ENCODE results near the gene CCDC57. TPM values are rescaled to one million over a fixed set of nuclear protein-coding genes. Genes with fewer than 3 reads are reported as not detected.

Gene CCDC57
- total RNA-seq, 2 experiments from 2014 or later = 56.6 to 64.2 TPM

GRCh38 chr17:82245134-82246039, 32.7 kb upstream of the CCDC57 start:
- TF ChIP-seq CTCF (IDR thresholded peaks at IDR 0.05) = no peak
- Mint-ChIP-seq H3K4me3 (no peak overlapping the region), H3K36me3 (ENCODE audit: low read depth) (peaks cover 56% of the 10 kb centered on the region), H3K27ac (peak overlapping the region; percentile 74), H3K27me3 (no peaks in the 10 kb centered on the region), H3K9me3 (no peaks in the 10 kb centered on the region), H3K4me1 (ENCODE audit: low read depth) (peaks cover 36% of the 10 kb centered on the region)
- ATAC-seq (no peak), DNase-seq (no peak)
- POLR2A ChIA-PET = interaction anchor here (0.7 to 1.6 kb wide), 5 partner anchors 8 to 193 kb away, joined by 3 to 4 read pairs (median 3); no protein-coding TSS in a partner anchor
- CTCF ChIA-PET = interaction anchor here (1.7 kb wide), 1 partner anchor 10 kb away, joined by 6 read pairs; no protein-coding TSS in a partner anchor
- intact Hi-C loops (cut with micrococcal nuclease) = no loop called here

- Mint-ChIP-seq H3K27ac (peak overlapping the region; percentile 63), H3K9me3 (no peaks in the 10 kb centered on the region), H3K4me3 (no peak overlapping the region), H3K36me3 (ENCODE audit: low read depth) (peaks cover 53% of the 10 kb centered on the region), H3K27me3 (no peaks in the 10 kb centered on the region), H3K4me1 (ENCODE audit: low read depth) (peaks cover 43% of the 10 kb centered on the region)
- ChIA-PET CTCF (interaction anchor here (0.9 to 3.5 kb wide), 2 partner anchors 13 to 77 kb away, joined by 3 to 15 read pairs; no protein-coding TSS in a partner anchor), POLR2A (interaction anchor here (0.9 to 1.6 kb wide), 3 partner anchors 9 to 84 kb away, joined by 3 to 4 read pairs (median 4); no protein-coding TSS in a partner anchor)
- ATAC-seq (no peak), DNase-seq (peak; percentile 65)
- intact Hi-C loops (cut with micrococcal nuclease) = loop anchor here (5.0 kb wide), 1 partner anchor 78 kb away; no protein-coding TSS in a partner anchor
- peak; percentile 61 for TF ChIP-seq CTCF (IDR thresholded peaks at IDR 0.05)
Observed at GRCh38 chr17:82244413-82245133, 31.9 kb upstream of the CCDC57 start.

GRCh38 chr17:82243648-82244412, 31.2 kb upstream of the CCDC57 start:
- ATAC-seq (no peak), DNase-seq (no peak)
- intact Hi-C loops (cut with micrococcal nuclease) = loop anchor here (5.0 kb wide), 1 partner anchor 78 kb away; no protein-coding TSS in a partner anchor
- Mint-ChIP-seq H3K36me3 (ENCODE audit: low read depth) (peaks cover 51% of the 10 kb centered on the region), H3K4me3 (peak overlapping the region; percentile 12), H3K27ac (peak overlapping the region; percentile 54), H3K4me1 (ENCODE audit: low read depth) (peaks cover 49% of the 10 kb centered on the region), H3K27me3 (no peaks in the 10 kb centered on the region), H3K9me3 (no peaks in the 10 kb centered on the region)
- no peak for TF ChIP-seq CTCF (IDR thresholded peaks at IDR 0.05)
- POLR2A ChIA-PET = interaction anchor here (0.9 to 1.2 kb wide), 4 partner anchors 8 to 94 kb away, joined by 3 to 4 read pairs (median 4); no protein-coding TSS in a partner anchor
- CTCF ChIA-PET = interaction anchor here (0.7 to 3.5 kb wide), 5 partner anchors 10 to 109 kb away, joined by 3 to 15 read pairs (median 3); no protein-coding TSS in a partner anchor

- Mint-ChIP-seq H3K4me3 (no peak overlapping the region), H3K4me1 (ENCODE audit: low read depth) (peaks cover 55% of the 10 kb centered on the region), H3K36me3 (ENCODE audit: low read depth) (peaks cover 47% of the 10 kb centered on the region), H3K9me3 (no peaks in the 10 kb centered on the region), H3K27me3 (no peaks in the 10 kb centered on the region), H3K27ac (peak overlapping the region; percentile 34)
- ChIA-PET POLR2A (interaction anchor here (0.8 to 1.4 kb wide), 5 partner anchors 12 to 95 kb away, joined by 3 to 4 read pairs (median 3); no protein-coding TSS in a partner anchor), CTCF (interaction anchor here (0.7 to 3.5 kb wide), 5 partner anchors 9 to 110 kb away, joined by 3 to 15 read pairs (median 4); no protein-coding TSS in a partner anchor)
- ATAC-seq (no peak), DNase-seq (no peak)
- no peak for TF ChIP-seq CTCF (IDR thresholded peaks at IDR 0.05)
- intact Hi-C loops (cut with micrococcal nuclease) = loop anchor here (5.0 kb wide), 1 partner anchor 79 kb away; no protein-coding TSS in a partner anchor
Observed at GRCh38 chr17:82242977-82243647, 30.5 kb upstream of the CCDC57 start.

Data from activated CD8-positive, alpha-beta T cell treated with anti-CD3 and anti-CD28 coated beads for 36 hours (primary cell).